ENCODE data around the gene GALNT17. TPM values are rescaled to one million over a fixed set of nuclear protein-coding genes. Genes with fewer than 3 reads are reported as not detected.

GALNT17 gene
- total RNA-seq, 2 experiments from 2014 or later: not detected

DNA sequence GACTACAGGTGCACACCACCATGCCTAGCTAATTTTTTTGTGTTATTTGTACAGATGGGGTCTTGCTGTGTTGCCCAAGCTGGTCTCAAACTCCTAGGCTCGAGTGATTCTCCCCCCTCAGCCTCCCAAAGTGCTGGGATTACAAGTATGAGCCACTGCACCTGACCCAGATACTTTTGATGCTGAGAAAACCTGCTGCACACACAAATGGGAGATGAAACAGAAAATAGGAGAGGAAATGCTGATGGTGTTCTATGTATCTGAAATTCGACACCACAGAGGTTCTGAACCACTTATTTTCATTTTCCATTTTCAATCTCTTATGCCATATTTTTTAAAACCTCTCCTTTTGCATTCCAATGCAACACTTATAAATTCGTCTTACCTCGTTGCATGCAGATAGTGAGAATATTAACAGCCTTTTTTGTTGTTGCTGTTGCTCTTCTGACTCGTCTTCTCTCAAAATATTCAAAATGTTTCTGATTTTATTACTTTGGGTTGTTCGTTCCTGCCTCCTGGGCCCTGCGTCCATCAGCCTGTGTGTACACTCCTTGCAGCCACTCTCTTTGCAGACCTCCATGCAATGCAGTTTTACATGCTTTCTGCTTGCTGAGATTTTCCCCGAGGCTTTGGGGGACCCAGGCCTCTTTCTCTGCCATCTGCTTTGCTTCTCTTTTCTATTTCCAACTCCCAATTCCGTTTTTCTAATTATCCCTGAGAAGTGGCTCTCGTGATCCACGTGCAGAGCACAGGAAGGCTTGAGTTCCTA, 556.1 kb downstream of the GALNT17 start:
- TF ChIP-seq, protein P1, sequence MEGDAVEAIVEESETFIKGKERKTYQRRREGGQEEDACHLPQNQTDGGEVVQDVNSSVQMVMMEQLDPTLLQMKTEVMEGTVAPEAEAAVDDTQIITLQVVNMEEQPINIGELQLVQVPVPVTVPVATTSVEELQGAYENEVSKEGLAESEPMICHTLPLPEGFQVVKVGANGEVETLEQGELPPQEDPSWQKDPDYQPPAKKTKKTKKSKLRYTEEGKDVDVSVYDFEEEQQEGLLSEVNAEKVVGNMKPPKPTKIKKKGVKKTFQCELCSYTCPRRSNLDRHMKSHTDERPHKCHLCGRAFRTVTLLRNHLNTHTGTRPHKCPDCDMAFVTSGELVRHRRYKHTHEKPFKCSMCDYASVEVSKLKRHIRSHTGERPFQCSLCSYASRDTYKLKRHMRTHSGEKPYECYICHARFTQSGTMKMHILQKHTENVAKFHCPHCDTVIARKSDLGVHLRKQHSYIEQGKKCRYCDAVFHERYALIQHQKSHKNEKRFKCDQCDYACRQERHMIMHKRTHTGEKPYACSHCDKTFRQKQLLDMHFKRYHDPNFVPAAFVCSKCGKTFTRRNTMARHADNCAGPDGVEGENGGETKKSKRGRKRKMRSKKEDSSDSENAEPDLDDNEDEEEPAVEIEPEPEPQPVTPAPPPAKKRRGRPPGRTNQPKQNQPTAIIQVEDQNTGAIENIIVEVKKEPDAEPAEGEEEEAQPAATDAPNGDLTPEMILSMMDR (IDR thresholded peaks at IDR 0.05): no peak
- Mint-ChIP-seq H3K4me1 (ENCODE audit: low read depth) (no peaks in the 10 kb centered on the region), H3K9me3 (peaks cover 4% of the 10 kb centered on the region), H3K27me3 (no peaks in the 10 kb centered on the region), H3K4me3 (no peak overlapping the region), H3K36me3 (ENCODE audit: low read depth) (no peaks in the 10 kb centered on the region), H3K27ac (no peak overlapping the region)
- no peak for DNase-seq
- CTCF ChIA-PET: no interaction called here
- no peak overlapping the region for H3K4me3 ChIP-seq (ENCODE audit: low read length)
- peaks cover 0 to 16% of the 10 kb centered on the region in 2 experiments for H3K9me3 ChIP-seq (ENCODE audit: control insufficient read depth in 1 of 2, insufficient read depth in 1 of 2, low read length in 2 of 2)
- no peaks in the 10 kb centered on the region for H3K36me3 ChIP-seq (ENCODE audit: insufficient read depth, low read length)
- intact Hi-C loops (cut with DNase I, micrococcal nuclease): no loop called here
- no peaks in the 10 kb centered on the region for H3K27me3 ChIP-seq (ENCODE audit: control insufficient read depth in 1 of 2, insufficient read depth in 2 of 2, low read length in 2 of 2)
- no peak overlapping the region for H3K27ac ChIP-seq (ENCODE audit: low read depth in 1 of 2, low read length in 2 of 2)
- no peaks in the 10 kb centered on the region for H3K4me1 ChIP-seq (ENCODE audit: insufficient read depth, low read length)
- POLR2A ChIA-PET: no interaction called here
- ATAC-seq (ENCODE audit: poor library complexity): no peak

DNA sequence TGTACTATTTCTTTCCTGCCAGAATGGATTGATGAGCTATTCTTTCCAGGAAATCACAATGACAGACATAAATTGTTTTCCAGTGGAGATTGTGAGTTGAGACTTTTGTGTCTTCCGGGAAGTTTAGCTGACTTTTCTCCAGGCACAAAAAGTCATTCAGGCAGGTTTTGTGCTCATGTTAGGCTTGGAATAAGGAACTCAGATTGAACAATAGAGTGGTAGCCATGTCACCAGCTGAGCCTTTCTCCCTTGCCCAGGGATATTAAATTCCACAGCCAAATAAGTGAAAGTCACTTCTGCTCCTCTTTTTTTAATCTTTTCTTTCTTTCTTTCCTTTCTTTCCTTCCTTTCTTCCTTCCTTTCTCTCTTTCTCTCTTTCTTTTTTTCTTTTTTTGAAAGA, 559.6 kb downstream of the GALNT17 start:
- ChIA-PET CTCF (no interaction called here), POLR2A (no interaction called here)
- Mint-ChIP-seq H3K9me3 (peaks cover 4% of the 10 kb centered on the region), H3K4me3 (no peak overlapping the region), H3K27ac (no peak overlapping the region), H3K27me3 (no peaks in the 10 kb centered on the region), H3K36me3 (ENCODE audit: low read depth) (no peaks in the 10 kb centered on the region), H3K4me1 (ENCODE audit: low read depth) (no peaks in the 10 kb centered on the region)
- intact Hi-C loops (cut with DNase I, micrococcal nuclease): no loop called here
- H3K27ac ChIP-seq (ENCODE audit: low read depth in 1 of 2, low read length in 2 of 2): no peak overlapping the region
- no peak overlapping the region for H3K4me3 ChIP-seq (ENCODE audit: low read length)
- H3K36me3 ChIP-seq (ENCODE audit: insufficient read depth, low read length): no peaks in the 10 kb centered on the region
- ATAC-seq (ENCODE audit: poor library complexity) (no peak), DNase-seq (no peak)
- TF ChIP-seq, protein P1 (IDR thresholded peaks at IDR 0.05): no peak
- no peaks in the 10 kb centered on the region for H3K4me1 ChIP-seq (ENCODE audit: insufficient read depth, low read length)
- peaks cover 0 to 13% of the 10 kb centered on the region in 2 experiments for H3K9me3 ChIP-seq (ENCODE audit: control insufficient read depth in 1 of 2, insufficient read depth in 1 of 2, low read length in 2 of 2)
- no peaks in the 10 kb centered on the region for H3K27me3 ChIP-seq (ENCODE audit: control insufficient read depth in 1 of 2, insufficient read depth in 2 of 2, low read length in 2 of 2)

DNA sequence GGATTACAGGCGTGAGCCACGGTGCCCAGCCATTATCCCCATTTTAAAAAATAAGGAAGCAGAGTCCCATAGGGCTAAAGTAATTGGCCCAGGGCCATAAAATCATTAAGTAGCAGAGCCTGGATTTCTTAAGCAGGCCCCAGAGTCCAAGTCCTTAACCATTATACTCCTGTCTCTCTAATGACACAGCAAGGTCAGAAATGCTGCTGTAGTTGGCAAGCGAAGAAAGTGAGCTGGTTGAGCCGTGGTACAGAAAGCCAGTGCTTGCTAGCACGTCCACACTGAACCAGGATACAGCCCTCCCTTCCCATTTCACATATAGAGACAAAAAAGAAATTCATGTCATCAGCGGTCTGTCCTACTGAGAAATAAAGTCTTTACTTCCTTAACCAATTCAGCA, 562.7 kb downstream of the GALNT17 start:
- H3K27me3 Mint-ChIP-seq: no peaks in the 10 kb centered on the region
- H3K9me3 ChIP-seq (ENCODE audit: control insufficient read depth in 1 of 2, insufficient read depth in 1 of 2, low read length in 2 of 2): peaks cover 5 to 23% of the 10 kb centered on the region in 2 experiments
- H3K9me3 Mint-ChIP-seq: peaks cover 4% of the 10 kb centered on the region
- no peak for DNase-seq
- no peak overlapping the region for H3K4me3 ChIP-seq (ENCODE audit: low read length)
- TF ChIP-seq, protein P1 (IDR thresholded peaks at IDR 0.05): no peak
- CTCF ChIA-PET: no interaction called here
- H3K36me3 Mint-ChIP-seq (ENCODE audit: low read depth): no peaks in the 10 kb centered on the region
- no peak for ATAC-seq (ENCODE audit: poor library complexity)
- intact Hi-C loops (cut with DNase I, micrococcal nuclease): no loop called here
- POLR2A ChIA-PET: no interaction called here
- H3K4me1 Mint-ChIP-seq (ENCODE audit: low read depth): no peaks in the 10 kb centered on the region
- no peaks in the 10 kb centered on the region for H3K27me3 ChIP-seq (ENCODE audit: control insufficient read depth in 1 of 2, insufficient read depth in 2 of 2, low read length in 2 of 2)
- no peak overlapping the region for H3K27ac ChIP-seq (ENCODE audit: low read depth in 1 of 2, low read length in 2 of 2)
- no peaks in the 10 kb centered on the region for H3K4me1 ChIP-seq (ENCODE audit: insufficient read depth, low read length)
- H3K27ac Mint-ChIP-seq: no peak overlapping the region
- H3K36me3 ChIP-seq (ENCODE audit: insufficient read depth, low read length): no peaks in the 10 kb centered on the region
- H3K4me3 Mint-ChIP-seq: no peak overlapping the region
